HG02885 (cell line): ENCODE results near the gene GLT6D1.

Experiments used
- ATAC-seq: cut with Tn5 transposase; IDR thresholded peaks from one replicate; pipeline ENCODE4 v1.9.1; 2021; ENCODE audit warnings: mild to moderate bottlenecking; ENCODE audit not compliant: unreplicated experiment, poor library complexity

GLT6D1 gene

DNA sequence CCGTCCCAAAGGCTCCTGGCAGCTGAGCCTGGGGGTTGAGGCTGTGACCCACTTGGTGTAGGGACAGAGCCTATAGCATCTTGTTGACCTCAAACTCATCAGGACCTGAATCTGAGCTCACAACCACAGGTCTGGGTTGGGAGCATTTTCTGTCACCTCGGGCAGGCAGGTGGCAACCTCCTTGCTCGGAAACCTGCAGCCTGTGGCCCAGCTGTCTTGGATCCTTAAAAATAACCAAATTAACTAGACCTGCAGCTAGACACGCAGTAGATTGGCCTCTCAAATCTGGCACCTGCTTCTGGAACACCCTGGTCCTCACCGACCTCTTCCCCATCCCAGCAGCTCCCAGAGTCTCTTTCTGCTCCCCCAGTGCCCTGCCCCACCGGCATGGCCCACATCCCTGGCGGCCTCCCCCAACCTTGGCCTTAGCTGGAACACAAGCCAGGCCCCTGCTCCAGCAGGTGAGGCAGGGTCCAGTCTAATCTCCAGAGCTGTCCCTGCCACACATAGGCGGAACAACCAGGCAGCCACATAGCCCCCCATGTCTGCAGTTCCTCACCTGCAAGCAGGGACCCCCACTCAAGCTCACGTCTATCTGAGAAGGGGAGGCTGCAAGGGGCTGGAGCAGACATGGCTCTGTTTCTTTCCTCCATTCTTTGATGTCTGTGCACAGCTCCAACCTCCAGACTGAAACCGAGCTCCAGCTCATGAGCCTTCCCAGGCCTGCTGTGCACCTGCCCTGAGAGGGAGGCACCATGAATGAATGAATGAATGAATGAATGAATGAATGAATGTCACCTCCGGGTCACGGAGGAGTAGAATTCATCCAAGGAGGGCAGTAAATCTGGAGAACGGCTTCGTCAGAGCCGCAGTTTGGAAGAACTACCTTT lies 49.5 kb downstream of the GLT6D1 start:
- no peak for ATAC-seq

GRCh38 chr9:135588886-135589595 lies 50.3 kb downstream of the GLT6D1 start:
- ATAC-seq, result no peak

- no peak for ATAC-seq
Observed at GRCh38 chr9:135588371-135588770, 51.0 kb downstream of the GLT6D1 start.

- no peak for ATAC-seq
Observed at GRCh38 chr9:135587658-135588057, 51.7 kb downstream of the GLT6D1 start.

- no peak for ATAC-seq
Observed at GRCh38 chr9:135586601-135587109, 52.7 kb downstream of the GLT6D1 start.

GRCh38 chr9:135584934-135585333 lies 54.4 kb downstream of the GLT6D1 start:
- no peak for ATAC-seq

GRCh38 chr9:135584371-135584770 lies 55.0 kb downstream of the GLT6D1 start:
- ATAC-seq, result no peak

DNA sequence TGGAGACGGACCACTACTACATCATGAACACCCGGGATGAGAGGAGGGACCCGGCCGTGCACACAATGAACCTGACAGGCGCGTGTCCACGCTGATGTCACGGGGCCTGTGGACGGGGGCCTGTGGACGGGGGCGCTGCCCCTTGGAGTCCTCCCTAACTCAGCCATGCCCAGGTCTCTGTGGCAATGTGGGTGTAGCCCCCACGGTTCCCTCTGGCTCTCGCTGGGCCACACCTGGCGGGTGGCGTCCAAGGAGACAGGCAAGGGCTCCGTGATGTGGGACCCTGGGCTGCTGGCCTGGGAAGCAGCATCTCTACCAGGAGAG lies 55.7 kb downstream of the GLT6D1 start:
- no peak for ATAC-seq

DNA sequence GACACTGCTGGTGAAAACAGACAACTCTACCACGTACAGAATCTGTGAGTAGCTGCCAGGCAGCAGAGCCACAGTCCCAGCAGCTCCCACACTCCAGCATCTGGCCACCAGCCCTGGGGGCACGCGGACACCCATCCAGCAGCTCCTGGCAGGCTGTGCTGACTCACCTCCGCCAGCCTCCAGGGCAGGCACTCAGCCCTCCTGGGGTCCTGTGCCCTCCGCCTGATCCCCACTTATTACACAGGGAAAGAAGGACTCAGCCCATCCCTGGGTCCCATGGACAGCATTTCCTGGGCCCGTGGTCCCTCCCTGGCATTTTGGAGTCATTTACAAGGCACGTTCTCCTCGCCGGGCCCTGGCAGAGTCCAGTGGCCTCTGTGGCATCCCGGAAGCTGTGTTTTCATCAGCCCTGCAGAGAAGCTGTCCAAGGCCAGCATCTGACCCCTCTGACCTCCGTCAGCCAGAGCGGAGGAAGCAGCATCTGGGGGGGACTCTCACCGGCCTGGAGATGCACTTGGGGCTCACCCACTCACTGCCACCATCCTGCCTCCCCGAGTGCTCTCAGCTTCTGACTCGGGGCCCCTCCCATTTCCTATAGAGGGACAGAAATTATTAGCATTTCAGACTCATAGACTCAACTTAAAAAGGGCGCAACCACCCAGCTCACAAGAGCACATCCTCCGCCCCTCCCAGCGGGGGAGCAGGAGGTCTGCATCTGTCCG lies 56.2 kb downstream of the GLT6D1 start:
- no peak for ATAC-seq

GRCh38 chr9:135582541-135582940 lies 56.8 kb downstream of the GLT6D1 start:
- ATAC-seq, result no peak

- ATAC-seq, result no peak
Observed at GRCh38 chr9:135581636-135582426, 57.5 kb downstream of the GLT6D1 start.

DNA sequence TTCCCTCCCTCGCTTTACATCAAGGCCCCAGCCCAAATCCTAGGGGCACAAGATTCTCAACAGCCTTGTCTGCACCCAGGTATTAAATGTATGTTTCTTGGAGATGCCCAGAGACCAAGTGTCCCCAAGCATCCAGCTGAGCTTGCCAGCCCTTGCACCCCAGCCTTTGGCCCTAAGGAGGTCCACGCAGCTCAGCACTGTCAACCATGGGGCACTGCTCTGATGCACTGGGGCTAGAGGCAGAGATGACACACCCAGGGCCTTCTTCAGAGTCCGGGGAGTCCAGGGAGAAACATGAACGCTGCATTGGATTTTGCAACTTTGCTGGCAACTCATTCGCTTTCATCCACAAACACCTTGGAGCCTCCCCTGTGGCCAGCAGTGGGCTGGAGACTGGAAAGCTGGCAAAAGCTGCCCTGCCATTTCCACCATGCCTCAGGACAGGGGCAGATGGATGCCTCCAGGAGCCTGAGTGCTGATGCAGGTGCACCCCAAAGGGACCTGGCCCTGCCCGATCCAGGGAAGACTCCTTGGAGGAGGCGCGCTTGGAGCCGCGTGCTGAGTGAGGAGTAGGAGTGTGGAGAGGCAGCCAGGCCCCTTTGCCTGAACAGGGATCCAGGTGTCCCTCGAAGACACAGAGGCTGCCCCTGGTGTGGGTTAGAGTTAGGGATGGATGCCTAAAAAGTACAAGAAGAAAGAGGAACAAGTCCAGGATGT lies 58.5 kb downstream of the GLT6D1 start:
- no peak for ATAC-seq

GRCh38 chr9:135579889-135580660 lies 59.3 kb downstream of the GLT6D1 start:
- no peak for ATAC-seq

GRCh38 chr9:135579356-135579755 lies 60.0 kb downstream of the GLT6D1 start:
- ATAC-seq, result no peak

GRCh38 chr9:135577256-135577655 lies 62.1 kb downstream of the GLT6D1 start:
- no peak for ATAC-seq

- ATAC-seq, result no peak
Observed at GRCh38 chr9:135575995-135576631, 63.2 kb downstream of the GLT6D1 start.

GRCh38 chr9:135574943-135575342 lies 64.4 kb downstream of the GLT6D1 start:
- no peak for ATAC-seq

GRCh38 chr9:135574331-135574730 lies 65.0 kb downstream of the GLT6D1 start:
- no peak for ATAC-seq
